ENCODE results near the gene PPP3CB. TPM values are rescaled to one million over a fixed set of nuclear protein-coding genes. Genes with fewer than 3 reads are reported as not detected.

The PPP3CB gene
- total RNA-seq, 1 donor from 2014 or later: 47.3 TPM

Other genes with a start within 250 kb of the PPP3CB start
- 59.7 and 60.2 TPM in 2 replicates for gene DNAJC9, start 248.8 kb downstream of the PPP3CB start, total RNA-seq
- gene MRPS16, start 243.4 kb downstream of the PPP3CB start, total RNA-seq: 105 and 107 TPM in 2 replicates
- 0.20 and 0.25 TPM in 2 replicates for gene CFAP70, start 137.2 kb downstream of the PPP3CB start, total RNA-seq
- gene ANXA7, start 82.0 kb downstream of the PPP3CB start, total RNA-seq: 115 and 117 TPM in 2 replicates
- gene MSS51, start 62.5 kb downstream of the PPP3CB start, total RNA-seq: 3.3 and 3.9 TPM in 2 replicates
- gene USP54, start 95.3 kb upstream of the PPP3CB start, total RNA-seq: 2.5 and 3.3 TPM in 2 replicates
- not detected in 2 replicates for gene MYOZ1, start 145.4 kb upstream of the PPP3CB start, total RNA-seq
- 0.09 TPM in 1 of 2 replicates, not detected in the other for gene SYNPO2L, start 160.0 kb upstream of the PPP3CB start, total RNA-seq
- gene AGAP5, start 202.1 kb upstream of the PPP3CB start, total RNA-seq: 12.1 and 12.2 TPM in 2 replicates
- gene SEC24C, start 248.3 kb upstream of the PPP3CB start, total RNA-seq: 116 and 119 TPM in 2 replicates